ENCODE measurements around the gene SEC11A.
"Not testable (repeated sequence)": the region's sequence is repeated elsewhere in the genome, so short reads cannot be mapped to it uniquely, and the experiment has no call there.

Gene SEC11A

GRCh38 chr15:84689858-84690257, 26.1 kb downstream of the SEC11A start:
- in situ Hi-C loops (cut with MboI; ENCODE audit: low sequenced_read_pairs, unreplicated experiment): no loop called here
- DNase-seq (ENCODE audit: low spot score): no peak
- no peak for TF ChIP-seq CTCF (IDR thresholded peaks at IDR 0.05; ENCODE audit: borderline replicate concordance, control extremely low read depth, extremely low read depth, insufficient read depth, missing control alignments)

GRCh38 chr15:84686446-84686845, 29.5 kb downstream of the SEC11A start:
- in situ Hi-C loops (cut with MboI; ENCODE audit: low sequenced_read_pairs, unreplicated experiment): not testable (repeated sequence)

DNA sequence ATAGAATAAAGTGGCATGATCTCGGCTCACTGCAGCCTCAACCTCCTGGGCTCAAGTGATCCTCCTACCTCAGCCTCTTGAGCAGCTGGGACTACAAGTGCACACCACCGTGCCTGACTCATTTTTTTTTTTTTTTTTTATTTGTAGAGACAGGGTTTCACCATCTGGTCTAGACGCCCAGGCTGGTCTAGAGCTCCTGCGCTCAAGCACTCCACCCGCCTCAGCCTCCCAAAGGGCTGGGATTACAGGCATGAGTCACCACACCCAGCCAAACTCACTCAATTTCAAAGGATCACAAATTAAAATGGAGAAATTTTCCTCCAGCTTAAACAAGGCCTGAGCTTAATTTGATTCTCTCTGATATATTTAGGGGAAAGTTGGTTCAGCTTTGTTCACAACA, 30.6 kb downstream of the SEC11A start:
- no peak for DNase-seq (ENCODE audit: low spot score)
- no peak for TF ChIP-seq CTCF (IDR thresholded peaks at IDR 0.05; ENCODE audit: borderline replicate concordance, control extremely low read depth, extremely low read depth, insufficient read depth, missing control alignments)
- in situ Hi-C loops (cut with MboI; ENCODE audit: low sequenced_read_pairs, unreplicated experiment): no loop called here

More at GRCh38 chr15:84686446-84686845, 29.5 kb downstream of the SEC11A start:
- not testable (repeated sequence) for DNase-seq (ENCODE audit: low spot score)

DNA sequence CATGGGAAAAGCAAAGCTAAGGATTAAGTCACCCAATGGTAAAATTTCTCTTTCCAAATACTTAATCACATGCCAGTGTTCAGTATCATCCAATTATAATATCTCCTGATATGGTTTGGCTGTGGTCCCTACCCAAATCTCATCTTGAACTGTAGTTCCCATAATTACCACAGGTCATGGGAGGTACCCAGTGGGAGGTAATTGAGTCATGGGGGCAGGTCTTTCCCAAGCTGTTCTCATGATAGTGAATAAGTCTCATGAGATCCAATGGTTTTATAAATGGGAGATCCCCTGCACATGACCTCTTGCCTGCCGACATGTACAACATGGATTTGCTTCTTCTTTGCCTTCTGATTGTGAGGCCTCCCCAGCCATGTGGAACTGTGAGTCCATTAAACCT, 31.8 kb downstream of the SEC11A start:
- DNase-seq (ENCODE audit: low spot score): no peak
- in situ Hi-C loops (cut with MboI; ENCODE audit: low sequenced_read_pairs, unreplicated experiment): no loop called here
- no peak for TF ChIP-seq CTCF (IDR thresholded peaks at IDR 0.05; ENCODE audit: borderline replicate concordance, control extremely low read depth, extremely low read depth, insufficient read depth, missing control alignments)

DNA sequence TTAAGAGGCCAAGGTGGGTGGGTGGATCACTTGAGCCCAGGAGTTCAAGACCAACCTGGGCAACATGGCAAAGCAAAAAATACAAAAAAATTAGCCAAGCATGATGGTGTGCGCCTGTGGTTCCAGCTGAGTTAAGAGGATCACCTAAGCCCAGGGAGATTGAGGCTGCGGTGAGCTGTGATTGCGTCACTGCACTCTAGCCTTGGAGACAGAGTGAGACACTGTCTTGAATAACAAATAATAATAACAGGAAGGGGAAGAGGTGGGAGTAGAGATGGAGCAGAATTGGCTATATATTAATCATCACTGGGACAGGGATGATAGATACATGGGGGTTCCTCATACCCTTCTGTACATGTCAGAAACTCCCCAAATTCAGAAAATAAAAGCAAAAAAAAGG, 34.1 kb downstream of the SEC11A start:
- no peak for TF ChIP-seq CTCF (IDR thresholded peaks at IDR 0.05; ENCODE audit: borderline replicate concordance, control extremely low read depth, extremely low read depth, insufficient read depth, missing control alignments)
- in situ Hi-C loops (cut with MboI; ENCODE audit: low sequenced_read_pairs, unreplicated experiment): no loop called here
- no peak for DNase-seq (ENCODE audit: low spot score)

- DNase-seq (ENCODE audit: low spot score): no peak
- in situ Hi-C loops (cut with MboI; ENCODE audit: low sequenced_read_pairs, unreplicated experiment): no loop called here
- TF ChIP-seq CTCF (IDR thresholded peaks at IDR 0.05; ENCODE audit: borderline replicate concordance, control extremely low read depth, extremely low read depth, insufficient read depth, missing control alignments): no peak
These were observed 44.7 kb downstream of the SEC11A start for GRCh38 chr15:84671211-84671610.

GRCh38 chr15:84669726-84670125, 46.2 kb downstream of the SEC11A start:
- TF ChIP-seq CTCF (IDR thresholded peaks at IDR 0.05; ENCODE audit: borderline replicate concordance, control extremely low read depth, extremely low read depth, insufficient read depth, missing control alignments): no peak
- no peak for DNase-seq (ENCODE audit: low spot score)
- in situ Hi-C loops (cut with MboI; ENCODE audit: low sequenced_read_pairs, unreplicated experiment): no loop called here
